ENCODE results near the gene SET. TPM values are rescaled to one million over a fixed set of nuclear protein-coding genes. Genes with fewer than 3 reads are reported as not detected.

SET gene
- total and polyA plus RNA-seq, 2 of the 13 experiments (the other 11 are each of a cell fraction or from before 2014, with no cell fraction given) = 94.2 to 611 TPM

DNA sequence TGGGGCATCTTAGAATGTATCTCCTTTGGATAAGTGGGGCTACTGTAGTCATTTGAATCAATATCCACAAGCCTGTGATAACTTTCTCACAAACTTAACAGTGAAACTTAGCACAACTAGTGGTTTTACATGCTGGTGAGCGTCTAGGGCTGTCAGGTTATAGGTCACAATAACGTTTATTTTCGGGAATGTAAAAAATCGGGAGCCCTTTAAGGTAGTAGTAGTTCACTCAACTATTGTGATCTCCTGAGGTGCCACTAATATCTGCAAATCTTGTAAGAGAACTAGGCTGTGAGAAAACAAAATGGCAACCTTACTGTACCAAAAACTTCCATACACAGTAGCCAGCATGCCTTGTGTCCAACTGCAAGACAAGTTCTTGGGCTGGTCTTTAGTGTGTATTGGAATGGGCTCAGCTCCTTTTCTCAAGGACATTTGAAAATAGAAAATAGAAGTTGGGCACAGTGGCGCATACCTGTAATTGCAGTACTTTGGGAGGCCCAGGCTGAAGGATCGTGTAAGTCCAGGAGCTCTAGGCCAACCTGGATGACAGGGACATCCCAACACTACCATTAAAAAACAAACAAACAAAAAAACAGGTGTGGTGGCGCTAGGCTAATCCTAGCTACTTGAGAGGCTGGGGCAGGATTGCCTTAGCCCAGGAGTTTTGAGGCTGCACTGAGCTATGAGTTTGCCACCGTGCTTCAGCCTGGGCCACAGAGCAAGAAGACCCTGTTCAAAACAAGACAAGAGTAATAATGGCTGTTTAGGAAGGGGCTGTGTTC is 8.1 kb downstream of the SET start (continued):
- TF ChIP-seq ZNF407 (CRISPR knock-in tag; IDR thresholded peaks at IDR 0.05; ENCODE audit: not compliant biosample characterization) (no peak), ZNF879 (CRISPR knock-in tag; IDR thresholded peaks at IDR 0.05) (no peak), FOXA1 (IDR thresholded peaks at IDR 0.05) (no peak), FOXA1 (CRISPR knock-in tag; IDR thresholded peaks at IDR 0.05) (no peak), NFKB2 (CRISPR knock-in tag; IDR thresholded peaks at IDR 0.05; ENCODE audit: borderline replicate concordance) (no peak), PAF1 (CRISPR knock-in tag; IDR thresholded peaks at IDR 0.05) (peak; percentile 68; the same call in 1 of the 2 replicates), PRDM15 (CRISPR knock-in tag; IDR thresholded peaks at IDR 0.05) (no peak), POLR2A (IDR thresholded peaks at IDR 0.05; ENCODE audit: insufficient read depth in 1 of 2, low read depth in 2 of 2, low read length in 2 of 2) (peak in 1 of 2 experiments; percentile 42; a peak in 2 of 4 replicates), ZFAT (CRISPR knock-in tag; conservative IDR thresholded peaks at IDR 0.05) (no peak), ZSCAN31 (CRISPR knock-in tag; IDR thresholded peaks at IDR 0.05; ENCODE audit: low read depth) (no peak), RFXAP (CRISPR knock-in tag; IDR thresholded peaks at IDR 0.05; ENCODE audit: borderline replicate concordance) (no peak), ZNF569 (CRISPR knock-in tag; IDR thresholded peaks at IDR 0.05; ENCODE audit: borderline replicate concordance) (no peak), THAP7 (CRISPR knock-in tag; IDR thresholded peaks at IDR 0.05) (no peak), ZNF350 (CRISPR knock-in tag; IDR thresholded peaks at IDR 0.05; ENCODE audit: borderline replicate concordance, low read depth) (no peak), KLF13 (CRISPR knock-in tag; IDR thresholded peaks at IDR 0.05) (no peak), FOXA3 (CRISPR knock-in tag; IDR thresholded peaks at IDR 0.05) (no peak), EP300 (IDR thresholded peaks at IDR 0.05; ENCODE audit: low read depth in 2 of 2, low read length in 2 of 2) (no peak), EP300 (CRISPR knock-in tag; IDR thresholded peaks at IDR 0.05; ENCODE audit: borderline replicate concordance) (no peak)
